WTC11 (cell line): Measurements from ENCODE around the gene CDC25B. TPM values are rescaled to one million over a fixed set of nuclear protein-coding genes. Genes with fewer than 3 reads are reported as not detected.
A peak's percentile ranks its signal among the peaks of the same experiment; 100 is the strongest.

Source experiments
- ARID4B ChIP-seq: sonication (generic); formaldehyde crosslinking; IDR thresholded peaks from 2 replicates; pipeline ENCODE4 v1.8.0; 2023; ENCODE audit warnings: missing genetic modification reagents, mild to moderate bottlenecking, borderline replicate concordance
- ATF2 ChIP-seq: sonication (generic); formaldehyde crosslinking; IDR thresholded peaks from 2 replicates; pipeline ENCODE4 v1.8.1; 2022; ENCODE audit warnings: low read depth, missing genetic modification reagents, borderline replicate concordance
- CREM ChIP-seq: sonication (generic); formaldehyde crosslinking; IDR thresholded peaks from 2 replicates; pipeline ENCODE4 v1.8.1; 2022; ENCODE audit warnings: mild to moderate bottlenecking, missing genetic modification reagents, moderate library complexity
- ERG ChIP-seq: fragments of 250-450 bp; sonication (Bioruptor Pico); IDR thresholded peaks from 2 replicates; pipeline ENCODE4 v1.8.0; 2021; ENCODE audit warnings: mild to moderate bottlenecking
- ESRRA ChIP-seq: sonication (generic); formaldehyde crosslinking; IDR thresholded peaks from 2 replicates; pipeline ENCODE4 v1.8.1; 2022; ENCODE audit warnings: mild to moderate bottlenecking, missing genetic modification reagents, borderline replicate concordance
- HMGXB4 ChIP-seq: sonication (generic); formaldehyde crosslinking; IDR thresholded peaks from 2 replicates; pipeline ENCODE4 v1.8.1; 2023; ENCODE audit warnings: mild to moderate bottlenecking, moderate library complexity, missing genetic modification reagents
- SMAD3 ChIP-seq: sonication (generic); formaldehyde crosslinking; IDR thresholded peaks from 2 replicates; pipeline ENCODE4 v1.8.0; 2022; ENCODE audit warnings: missing genetic modification reagents, mild to moderate bottlenecking, borderline replicate concordance
- SP1 ChIP-seq: sonication (generic); formaldehyde crosslinking; conservative IDR thresholded peaks from 2 replicates; pipeline ENCODE4 v1.8.1; 2022; ENCODE audit warnings: missing genetic modification reagents
- STAT6 ChIP-seq: sonication (generic); formaldehyde crosslinking; conservative IDR thresholded peaks from 2 replicates; pipeline ENCODE4 v1.8.1; 2023; ENCODE audit warnings: mild to moderate bottlenecking, low read depth, missing genetic modification reagents, moderate library complexity
- TEAD1 ChIP-seq: sonication (generic); formaldehyde crosslinking; IDR thresholded peaks from 2 replicates; pipeline ENCODE4 v1.8.0; 2022; ENCODE audit warnings: mild to moderate bottlenecking, missing genetic modification reagents
- USF1 ChIP-seq: sonication (generic); formaldehyde crosslinking; IDR thresholded peaks from 2 replicates; pipeline ENCODE4 v1.8.0; 2022; ENCODE audit warnings: mild to moderate bottlenecking, missing genetic modification reagents
- ZBTB21 ChIP-seq: sonication (generic); formaldehyde crosslinking; IDR thresholded peaks from 2 replicates; pipeline ENCODE4 v1.8.1; 2023; ENCODE audit warnings: mild to moderate bottlenecking, missing genetic modification reagents, borderline replicate concordance
- ZNF281 ChIP-seq: sonication (generic); formaldehyde crosslinking; IDR thresholded peaks from 2 replicates; pipeline ENCODE4 v1.8.0; 2023; ENCODE audit warnings: mild to moderate bottlenecking, missing genetic modification reagents
- ZNF416 ChIP-seq: fragments of 250-450 bp; sonication (Bioruptor Pico); IDR thresholded peaks from 2 replicates; pipeline ENCODE4 v1.9.0; 2021; ENCODE audit warnings: mild to moderate bottlenecking, inconsistent platforms
- ZNF425 ChIP-seq: fragments of 250-450 bp; sonication (Bioruptor Pico); conservative IDR thresholded peaks from 2 replicates; pipeline ENCODE4 v1.9.0; 2021; ENCODE audit warnings: mild to moderate bottlenecking
- ZNF512 ChIP-seq: sonication (generic); formaldehyde crosslinking; IDR thresholded peaks from 2 replicates; pipeline ENCODE4 v1.8.1; 2022; ENCODE audit warnings: missing genetic modification reagents, borderline replicate concordance
- total RNA-seq: library from RNA; stranded (reverse); gene quantifications from 3 replicates; pipeline ENCODE4 v1.2.3, GENCODE V29; 2021

Gene CDC25B
- total RNA-seq, 1 experiment from 2014 or later = 37.4 TPM

GRCh38 chr20:3795511-3796468 is at the start of gene CDC25B (continued):
- no peak for TF ChIP-seq ZNF425
- TF ChIP-seq USF1 (CRISPR knock-in tag) = peak; percentile 60; the same call in 1 of the 2 replicates
- no peak for TF ChIP-seq ZNF416
- no peak for TF ChIP-seq ERG (CRISPR knock-in tag)
- TF ChIP-seq ZNF281 (CRISPR knock-in tag) = no peak
- TF ChIP-seq HMGXB4 = peak; percentile 73
- TF ChIP-seq SMAD3 = peak; percentile 30; the same call in 1 of the 2 replicates
- peak; percentile 96 for TF ChIP-seq ESRRA
- TF ChIP-seq ZNF512 (CRISPR knock-in tag) = no peak
- TF ChIP-seq ATF2 = no peak
- TF ChIP-seq STAT6 (CRISPR knock-in tag) = no peak
- TF ChIP-seq ARID4B (CRISPR knock-in tag) = no peak
- peak; percentile 80 for TF ChIP-seq CREM
- no peak for TF ChIP-seq ZBTB21 (CRISPR knock-in tag)
- TF ChIP-seq TEAD1 (CRISPR knock-in tag) = peak; percentile 13; the same call in 1 of the 2 replicates
- peak; percentile 70; the same call in 1 of the 2 replicates for TF ChIP-seq SP1 (CRISPR knock-in tag)
